HepG2 (cell line): ENCODE measurements around the gene RERE. TPM values are rescaled to one million over a fixed set of nuclear protein-coding genes. Genes with fewer than 3 reads are reported as not detected.

Experiments
- ATAC-seq: fragments of 200-7000 bp; cut with Tn5 transposase; 3 replicates; pipeline ENCODE4 v1.9.1; 2020; ENCODE audit warnings: mild to moderate bottlenecking, moderate library complexity
- BruUV-seq: library from RNA; stranded (reverse); fragments of 400-500 nt; replicated peaks from 2 replicates; lab custom pipeline; 2021; lab: Mats Ljungman, UMichigan
- CTCF ChIA-PET: fragments of 300-600 bp; formaldehyde crosslinking; extraction: SDS; loops from one replicate; lab custom pipeline; 2021; ENCODE audit warnings: low total read pairs, inconsistent platforms, low intra/inter-chr PET ratio; lab: Yijun Ruan, JAX
- POLR2A ChIA-PET: fragments of 350-600 bp; sonication (Branson Sonifier 250); formaldehyde crosslinking; loops from one replicate; lab custom pipeline; 2020; ENCODE audit warnings: antibody characterized with exemption, inconsistent platforms; lab: Yijun Ruan, JAX
- DNase-seq: peaks from one replicate; pipeline ENCODE4 v3.0.0-alpha.2; 2015; ENCODE audit warnings: low spot score
- FAIRE-seq: peaks from 3 replicates; lab custom pipeline; 2011; peaks lifted over from hg19 to GRCh38; lab: Jason Lieb, UNC
- H2AFZ ChIP-seq: one replicate; pipeline ENCODE4 v1.6.1; 2011; ENCODE audit warnings: low read length, inconsistent platforms
- H3K27ac ChIP-seq: fragments of 300-600 bp; 3 replicates; pipeline ENCODE4 v1.8.0; 2011; ENCODE audit warnings: mixed run types, mild to moderate bottlenecking, mixed read lengths, low read length, inconsistent platforms; ENCODE audit not compliant: insufficient read depth; ENCODE audit errors: extremely low read length
- H3K27me3 ChIP-seq, 2 experiments: fragments of 200-600 bp in 1 of 2; 2 replicates in 1 of 2; 3 replicates in 1 of 2; pipeline versions ENCODE4 v1.6.0 to v1.8.0; 2011; ENCODE audit warnings: low read length in 2 of 2, mild to moderate bottlenecking in 2 of 2, moderate library complexity in 2 of 2, inconsistent platforms in 1 of 2; ENCODE audit not compliant: insufficient read depth in 2 of 2, control insufficient read depth in 1 of 2
- H3K36me3 ChIP-seq, 2 experiments: fragments of 200-600 bp in 1 of 2; replicated peaks in 1 of 2; 2 replicates in 1 of 2; 3 replicates in 1 of 2; pipeline versions ENCODE4 v1.5.1 to v1.8.0; 2011; ENCODE audit warnings: low read length in 2 of 2, inconsistent platforms in 1 of 2; ENCODE audit not compliant: insufficient read depth in 2 of 2, control insufficient read depth in 1 of 2
- H3K4me1 ChIP-seq: 2 replicates; pipeline ENCODE4 v1.5.1; 2012; ENCODE audit warnings: low read length, inconsistent platforms; ENCODE audit not compliant: insufficient read depth
- H3K4me2 ChIP-seq: 2 replicates; pipeline ENCODE4 v1.6.0; 2011; ENCODE audit warnings: low read depth, low read length, inconsistent platforms
- H3K4me3 ChIP-seq, 3 experiments: fragments of 200-600 bp in 1 of 3; sonication (generic), shearing (Covaris generic) in 1 of 3; replicated peaks in 1 of 3; 2 replicates each; pipeline ENCODE4 v1.5.1; 2011 to 2016; ENCODE audit warnings: low read length in 3 of 3, inconsistent platforms in 2 of 3, low read depth in 2 of 3, mild to moderate bottlenecking in 2 of 3, control low read depth in 1 of 3, mixed read lengths in 1 of 3; ENCODE audit not compliant: insufficient read depth in 1 of 3
- H3K79me2 ChIP-seq: one replicate; pipeline ENCODE4 v1.6.1; 2011; ENCODE audit warnings: low read length, inconsistent platforms; ENCODE audit not compliant: insufficient read depth
- H3K9ac ChIP-seq: 2 replicates; pipeline ENCODE4 v1.6.0; 2011; ENCODE audit warnings: mild to moderate bottlenecking, low read depth, low read length, inconsistent platforms; ENCODE audit not compliant: insufficient read depth
- H3K9me3 ChIP-seq: 2 replicates; pipeline ENCODE4 v1.5.1; 2012; ENCODE audit warnings: mild to moderate bottlenecking, low read length
- H4K20me1 ChIP-seq: 2 replicates; pipeline ENCODE4 v1.6.0; 2011; ENCODE audit warnings: inconsistent platforms, mild to moderate bottlenecking, low read length, moderate library complexity; ENCODE audit not compliant: insufficient read depth
- FOXM1 ChIP-seq: sonication (generic); formaldehyde crosslinking; IDR thresholded peaks from 2 replicates; pipeline ENCODE4 v1.5.0; 2020; ENCODE audit warnings: missing genetic modification reagents
- KDM4B ChIP-seq: sonication (generic); formaldehyde crosslinking; IDR thresholded peaks from 2 replicates; pipeline ENCODE4 v1.4.0; 2020; ENCODE audit warnings: missing genetic modification reagents
- RFX1 ChIP-seq: fragments of 450-650 bp; IDR thresholded peaks from 2 replicates; pipeline ENCODE4 v1.6.1; 2017
- SRY ChIP-seq: sonication (generic); formaldehyde crosslinking; IDR thresholded peaks from 2 replicates; pipeline ENCODE4 v1.8.0; 2022; ENCODE audit warnings: mild to moderate bottlenecking, missing genetic modification reagents
- SYNCRIP ChIP-seq: fragments of 200-400 bp; formaldehyde crosslinking; IDR thresholded peaks from 2 replicates; pipeline ENCODE4 v1.6.1; 2018; ENCODE audit warnings: mild to moderate bottlenecking, low read depth, low read length; ENCODE audit not compliant: insufficient read depth
- ZBTB1 ChIP-seq: sonication (generic); formaldehyde crosslinking; IDR thresholded peaks from 2 replicates; pipeline ENCODE4 v1.4.0; 2020; ENCODE audit warnings: missing genetic modification reagents, borderline replicate concordance
- ZNF33A ChIP-seq: sonication (generic); formaldehyde crosslinking; IDR thresholded peaks from 2 replicates; pipeline ENCODE4 v1.5.1; 2020; ENCODE audit warnings: missing genetic modification reagents, mild to moderate bottlenecking, moderate library complexity, borderline replicate concordance
- ZUFSP ChIP-seq: sonication (generic); formaldehyde crosslinking; IDR thresholded peaks from 2 replicates; pipeline ENCODE4 v1.9.0; 2021; ENCODE audit warnings: missing genetic modification reagents, mild to moderate bottlenecking, borderline replicate concordance
- WGBS: methylation state at CpG from one replicate; pipeline ENCODE4 v1.1.6; 2017; ENCODE audit warnings: low lambda C conversion rate; 5-methylcytosine and 5-hydroxymethylcytosine counted together
- in situ Hi-C: cut with HindIII; loops from 2 replicates; pipeline ENCODE4 v1.10.0; 2017; ENCODE audit warnings: low pct_unique_long_range_greater_than_20kb; ENCODE audit not compliant: extremely low pct_ligation_motif_present
- intact Hi-C: fragments of 100-400 bp; cut with micrococcal nuclease; formaldehyde crosslinking; loops from one replicate; pipeline ENCODE4 v1.10.0; 2022; ENCODE audit not compliant: unreplicated experiment
- polyA plus RNA-seq, 8 experiments: library from polyadenylated mRNA; depleted of rRNA in 3 of 8; stranded (reverse) in 7 of 8; unstranded in 1 of 8; fragments of >200 nt; fragmentation: Illumina TruSeq in 4 of 8; extraction: Trizol in 4 of 8; gene quantifications; 2 replicates each; pipeline versions ENCODE4 v1.2.1 to v1.2.3, GENCODE V29; 2011 to 2016; ENCODE audit warnings: low read depth in 4 of 8, missing spikeins in 1 of 8, mixed read lengths in 1 of 8; ENCODE audit not compliant: insufficient read depth in 1 of 8
- total RNA-seq, 5 experiments: library from RNA; depleted of rRNA; stranded (reverse); fragments of >200 nt; fragmentation: Illumina TruSeq; extraction: Trizol; gene quantifications; 2 replicates each; pipeline ENCODE4 v1.2.3, GENCODE V29; 2016; ENCODE audit warnings: low read depth in 1 of 5
- TF ChIP-seq, protein P1 (sequence below): sonication (generic); formaldehyde crosslinking; IDR thresholded peaks from 2 replicates; pipeline ENCODE4 v1.5.0; 2020; ENCODE audit warnings: mild to moderate bottlenecking, low read depth, missing genetic modification reagents, borderline replicate concordance

Gene RERE
- total and polyA plus RNA-seq, 2 of the 13 experiments (the other 11 are each of a cell fraction or from before 2014, with no cell fraction given): 18.3 to 21.9 TPM

GRCh38 chr1:8652467-8653046 is 164.9 kb downstream of the RERE start:
- ChIA-PET POLR2A (no interaction called here), CTCF (no interaction called here)
- no TSS peak for BruUV-seq
- intact Hi-C loops (no loop called here), in situ Hi-C loops (no loop called here)
- H3K4me1 ChIP-seq: peaks cover 38% of the 10 kb centered on the region
- DNase-seq (no peak), ATAC-seq (no peak), FAIRE-seq (no peak)
- no peaks in the 10 kb centered on the region for H3K9me3 ChIP-seq
- H3K36me3 ChIP-seq: peaks cover 2 to 53% of the 10 kb centered on the region in 2 experiments
- no peaks in the 10 kb centered on the region for H3K27me3 ChIP-seq
- no peak overlapping the region for H3K4me2 ChIP-seq
- TF ChIP-seq KDM4B (CRISPR knock-in tag) (no peak), ZBTB1 (CRISPR knock-in tag) (no peak), FOXM1 (CRISPR knock-in tag) (no peak), SRY (CRISPR knock-in tag) (no peak), RFX1 (no peak), ZNF33A (CRISPR knock-in tag) (no peak), ZUFSP (CRISPR knock-in tag) (no peak), SYNCRIP (no peak)
- TF ChIP-seq, protein P1, sequence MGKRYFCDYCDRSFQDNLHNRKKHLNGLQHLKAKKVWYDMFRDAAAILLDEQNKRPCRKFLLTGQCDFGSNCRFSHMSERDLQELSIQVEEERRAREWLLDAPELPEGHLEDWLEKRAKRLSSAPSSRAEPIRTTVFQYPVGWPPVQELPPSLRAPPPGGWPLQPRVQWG (CRISPR knock-in tag): no peak
- H3K27ac ChIP-seq: no peak overlapping the region
- peaks cover 53% of the 10 kb centered on the region for H4K20me1 ChIP-seq
- H2AFZ ChIP-seq: no peak overlapping the region
- no peak overlapping the region for H3K9ac ChIP-seq
- H3K79me2 ChIP-seq: peaks cover 82% of the 10 kb centered on the region
- 85% methylated on average over 7 of the region's 7 CpGs for WGBS
- no peak overlapping the region for H3K4me3 ChIP-seq
